Loucy (cell line): Measurements from ENCODE around the gene SLC25A17.
"Not testable (repeated sequence)": the region's sequence is repeated elsewhere in the genome, so short reads cannot be mapped to it uniquely, and the experiment has no call there.

Experiments used
- H2AFZ ChIP-seq: fragments of 200-600 bp; sonication (generic); 2 replicates; pipeline ENCODE4 v1.6.0; 2016; ENCODE audit warnings: antibody characterized with exemption, mild to moderate bottlenecking, low read length, moderate library complexity
- H3F3A ChIP-seq: fragments of 200-600 bp; 2 replicates; pipeline ENCODE4 v1.6.0; 2016; ENCODE audit warnings: antibody characterized with exemption, low read depth, mild to moderate bottlenecking
- H3K27me3 ChIP-seq: fragments of 200-600 bp; sonication (generic); 2 replicates; pipeline ENCODE4 v1.6.1; 2014; ENCODE audit warnings: low read length, mild to moderate bottlenecking; ENCODE audit not compliant: insufficient read depth, poor library complexity, severe bottlenecking
- H3K36me3 ChIP-seq: fragments of 200-600 bp; sonication (generic); 2 replicates; pipeline ENCODE4 v1.6.1; 2016; ENCODE audit warnings: low read length; ENCODE audit not compliant: insufficient read depth
- H3K4me1 ChIP-seq: fragments of 200-600 bp; sonication (generic); 2 replicates; pipeline ENCODE4 v1.5.1; 2014; ENCODE audit warnings: low read length, mild to moderate bottlenecking; ENCODE audit not compliant: insufficient read depth, poor library complexity, severe bottlenecking
- H3K4me2 ChIP-seq: fragments of 200-600 bp; sonication (generic); 2 replicates; pipeline ENCODE4 v1.6.0; 2014; ENCODE audit warnings: antibody characterized with exemption, low read length, low read depth, mild to moderate bottlenecking; ENCODE audit not compliant: poor library complexity, severe bottlenecking
- H3K4me3 ChIP-seq: fragments of 200-600 bp; sonication (generic); 2 replicates; pipeline ENCODE4 v1.5.1; 2014; ENCODE audit warnings: low read length, mild to moderate bottlenecking, mixed read lengths; ENCODE audit not compliant: poor library complexity, severe bottlenecking
- H3K79me2 ChIP-seq: fragments of 200-600 bp; sonication (generic); 2 replicates; pipeline ENCODE4 v1.6.1; 2014; ENCODE audit warnings: low read length; ENCODE audit not compliant: insufficient read depth
- H3K9ac ChIP-seq: fragments of 200-600 bp; sonication (generic); 2 replicates; pipeline ENCODE4 v1.6.0; 2014; ENCODE audit warnings: mild to moderate bottlenecking, low read depth, low read length, moderate library complexity; ENCODE audit not compliant: poor library complexity, severe bottlenecking
- H3K9me2 ChIP-seq: fragments of 200-600 bp; sonication (generic); replicated peaks from 2 replicates; pipeline ENCODE4 v1.6.1; 2016; ENCODE audit warnings: low read depth, low read length, mixed read lengths
- H3K9me3 ChIP-seq: fragments of 200-600 bp; sonication (generic); 2 replicates; pipeline ENCODE4 v1.6.1; 2014; ENCODE audit warnings: mild to moderate bottlenecking, antibody characterized with exemption, low read length, low read depth; ENCODE audit not compliant: insufficient read depth
- H4K20me1 ChIP-seq: fragments of 200-600 bp; sonication (generic); 2 replicates; pipeline ENCODE4 v1.6.0; 2014; ENCODE audit warnings: antibody characterized with exemption, low read length, mild to moderate bottlenecking; ENCODE audit not compliant: insufficient read depth, poor library complexity, severe bottlenecking
- EZH2phosphoT487 ChIP-seq: fragments of 200-600 bp; IDR thresholded peaks from 2 replicates; pipeline ENCODE4 v1.6.1; 2018; ENCODE audit warnings: antibody characterized with exemption, mild to moderate bottlenecking, moderate library complexity, borderline replicate concordance
- TF ChIP-seq, protein P1 (sequence below): fragments of 200-600 bp; sonication (generic); conservative IDR thresholded peaks from 2 replicates; pipeline ENCODE4 v1.5.1; 2014; ENCODE audit warnings: mild to moderate bottlenecking, antibody characterized with exemption, low read length

SLC25A17 gene

DNA sequence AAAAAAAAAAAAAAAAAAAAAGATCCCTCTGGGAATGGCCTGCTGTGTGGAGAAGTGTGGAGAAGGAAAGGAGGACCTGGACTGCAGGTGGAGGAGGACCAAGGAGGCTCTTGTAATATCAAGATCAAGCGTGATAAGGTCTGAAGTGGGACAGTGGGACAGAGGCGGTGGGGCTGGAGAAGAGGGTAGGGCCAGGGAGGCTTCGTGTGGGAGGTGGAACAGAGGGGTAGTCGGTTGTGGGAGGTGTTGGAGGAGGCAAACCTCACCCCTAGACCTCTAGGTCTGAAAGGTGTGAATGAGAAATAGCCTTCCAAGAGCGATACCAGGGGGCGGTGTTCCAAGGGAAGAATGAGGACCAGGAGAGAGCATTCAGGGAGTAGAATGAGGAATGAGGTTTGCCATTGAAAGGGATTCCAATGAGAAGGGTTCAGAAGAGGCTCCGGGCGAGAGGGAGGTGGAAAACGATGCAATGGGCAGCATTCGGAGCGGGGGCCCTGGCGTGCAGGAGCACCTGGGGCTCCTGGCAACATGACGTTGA lies 95.7 kb downstream of the SLC25A17 start:
- Histone ChIP-seq H3K79me2 (no peaks in the 10 kb centered on the region), H3K4me2 (no peak overlapping the region), H3K9me2 (no peaks in the 10 kb centered on the region), H2AFZ (no peak overlapping the region), H3K4me3 (no peak overlapping the region), H3F3A (no peaks in the 10 kb centered on the region; the same call in 1 of the 2 replicates), H4K20me1 (no peaks in the 10 kb centered on the region), H3K9ac (no peak overlapping the region), H3K36me3 (no peaks in the 10 kb centered on the region), H3K4me1 (peaks cover 27% of the 10 kb centered on the region), H3K9me3 (no peaks in the 10 kb centered on the region), H3K27me3 (no peaks in the 10 kb centered on the region)
- TF ChIP-seq, protein P1, sequence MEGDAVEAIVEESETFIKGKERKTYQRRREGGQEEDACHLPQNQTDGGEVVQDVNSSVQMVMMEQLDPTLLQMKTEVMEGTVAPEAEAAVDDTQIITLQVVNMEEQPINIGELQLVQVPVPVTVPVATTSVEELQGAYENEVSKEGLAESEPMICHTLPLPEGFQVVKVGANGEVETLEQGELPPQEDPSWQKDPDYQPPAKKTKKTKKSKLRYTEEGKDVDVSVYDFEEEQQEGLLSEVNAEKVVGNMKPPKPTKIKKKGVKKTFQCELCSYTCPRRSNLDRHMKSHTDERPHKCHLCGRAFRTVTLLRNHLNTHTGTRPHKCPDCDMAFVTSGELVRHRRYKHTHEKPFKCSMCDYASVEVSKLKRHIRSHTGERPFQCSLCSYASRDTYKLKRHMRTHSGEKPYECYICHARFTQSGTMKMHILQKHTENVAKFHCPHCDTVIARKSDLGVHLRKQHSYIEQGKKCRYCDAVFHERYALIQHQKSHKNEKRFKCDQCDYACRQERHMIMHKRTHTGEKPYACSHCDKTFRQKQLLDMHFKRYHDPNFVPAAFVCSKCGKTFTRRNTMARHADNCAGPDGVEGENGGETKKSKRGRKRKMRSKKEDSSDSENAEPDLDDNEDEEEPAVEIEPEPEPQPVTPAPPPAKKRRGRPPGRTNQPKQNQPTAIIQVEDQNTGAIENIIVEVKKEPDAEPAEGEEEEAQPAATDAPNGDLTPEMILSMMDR, result no peak
- no peak for TF ChIP-seq EZH2phosphoT487

DNA sequence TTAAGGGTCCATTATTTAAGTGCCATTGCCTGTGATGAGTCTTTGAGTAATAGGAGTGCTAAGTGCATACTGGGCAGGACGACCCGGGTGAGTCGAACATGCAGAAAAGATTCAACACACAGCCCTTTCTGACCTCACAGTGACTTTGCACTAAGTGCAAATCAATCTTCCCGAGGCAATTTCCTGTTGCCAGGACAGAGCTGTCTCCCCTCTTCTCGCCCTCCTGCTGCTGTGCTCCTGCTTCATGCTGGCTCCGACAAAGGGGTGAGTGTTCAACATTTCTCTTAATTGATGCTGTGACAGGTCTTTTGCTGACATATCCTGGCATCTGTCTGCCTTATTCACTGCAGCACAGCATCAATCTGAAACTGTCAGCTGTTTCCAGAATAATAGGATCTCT lies 97.9 kb downstream of the SLC25A17 start:
- no peaks in the 10 kb centered on the region for H4K20me1 ChIP-seq
- H2AFZ ChIP-seq, result peak overlapping the region; percentile 30; the same call in 1 of the 2 replicates
- H3K79me2 ChIP-seq, result no peaks in the 10 kb centered on the region
- peaks cover 17% of the 10 kb centered on the region for H3K4me1 ChIP-seq
- peak overlapping the region; percentile 15 for H3K4me2 ChIP-seq
- H3F3A ChIP-seq, result peaks cover 5% of the 10 kb centered on the region; the same call in 1 of the 2 replicates
- no peaks in the 10 kb centered on the region for H3K9me3 ChIP-seq
- no peak overlapping the region for H3K4me3 ChIP-seq
- no peak for TF ChIP-seq EZH2phosphoT487
- TF ChIP-seq, protein P1, result no peak
- H3K9ac ChIP-seq, result peak overlapping the region; percentile 29
- H3K36me3 ChIP-seq, result no peaks in the 10 kb centered on the region
- H3K27me3 ChIP-seq, result no peaks in the 10 kb centered on the region
- no peaks in the 10 kb centered on the region for H3K9me2 ChIP-seq

DNA sequence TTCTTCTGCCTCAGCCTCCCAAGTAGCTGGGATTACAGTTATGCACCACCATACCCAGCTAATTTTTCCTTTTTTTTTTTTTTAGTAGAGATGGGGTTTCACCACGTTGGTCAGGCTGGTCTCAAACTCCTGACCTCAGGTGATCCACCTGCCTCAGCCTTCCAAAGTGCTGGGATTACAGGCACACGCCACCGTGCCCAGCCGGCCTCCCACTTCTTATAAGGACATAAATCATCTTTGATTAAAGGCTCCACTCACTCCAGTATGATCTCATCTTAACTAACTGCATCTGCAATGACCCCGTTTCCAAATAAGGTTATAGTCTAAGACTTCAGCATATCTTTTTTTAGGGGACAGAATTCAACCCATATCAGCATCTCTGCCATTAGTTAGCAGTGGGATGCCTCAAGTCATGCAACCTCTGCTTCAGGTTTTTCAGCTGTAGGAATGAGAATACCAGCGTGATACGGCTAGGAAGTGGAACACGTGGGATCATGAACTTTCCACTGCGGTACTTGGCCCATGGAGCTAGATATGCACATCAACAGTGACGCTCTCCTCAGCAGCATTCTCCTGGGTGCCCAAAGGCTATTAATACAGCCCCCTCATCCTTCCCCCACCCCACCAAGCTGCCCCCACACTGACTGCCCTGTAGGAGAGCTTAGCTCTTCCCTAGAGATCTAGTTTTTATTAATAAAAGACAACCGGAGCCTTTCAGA lies 98.4 kb downstream of the SLC25A17 start:
- Histone ChIP-seq H3K9me3 (no peaks in the 10 kb centered on the region), H4K20me1 (no peaks in the 10 kb centered on the region), H3K4me1 (peaks cover 17% of the 10 kb centered on the region), H3K4me3 (no peak overlapping the region), H3K79me2 (no peaks in the 10 kb centered on the region), H3K9me2 (no peaks in the 10 kb centered on the region), H3K27me3 (no peaks in the 10 kb centered on the region), H2AFZ (peak overlapping the region; percentile 30; the same call in 1 of the 2 replicates), H3F3A (peaks cover 5% of the 10 kb centered on the region; the same call in 1 of the 2 replicates), H3K9ac (peak overlapping the region; percentile 29), H3K4me2 (peak overlapping the region; percentile 15), H3K36me3 (no peaks in the 10 kb centered on the region)
- TF ChIP-seq EZH2phosphoT487, result no peak
- TF ChIP-seq, protein P1, result no peak

DNA sequence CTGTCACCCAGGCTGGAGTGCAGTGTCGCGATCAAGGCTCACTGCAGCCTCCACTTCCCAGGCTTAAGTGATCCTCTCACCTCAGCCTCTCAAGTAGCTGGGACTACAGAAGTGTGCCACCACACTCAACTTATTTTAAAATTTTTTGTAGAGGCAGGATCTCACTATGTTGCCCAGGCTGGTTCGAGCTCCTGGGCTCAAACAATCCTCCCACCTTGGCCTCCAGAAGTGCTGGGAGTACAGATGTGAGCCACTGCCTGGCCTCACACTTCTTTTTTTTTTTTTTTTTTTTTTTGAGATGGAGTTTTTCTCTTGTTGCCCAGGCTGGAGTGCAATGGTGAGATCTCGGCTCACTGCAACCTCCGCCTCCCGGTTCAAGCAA lies 99.0 kb downstream of the SLC25A17 start:
- H3K9me3 ChIP-seq, H3K9me2 ChIP-seq, H3F3A ChIP-seq, H3K9ac ChIP-seq, H3K4me2 ChIP-seq, H3K79me2 ChIP-seq, H3K36me3 ChIP-seq, H4K20me1 ChIP-seq, H2AFZ ChIP-seq, H3K4me3 ChIP-seq, H3K27me3 ChIP-seq: not testable (repeated sequence)
- H3K4me1 ChIP-seq, result peaks cover 17% of the 10 kb centered on the region
